ENCODE data around the gene ZSCAN2. TPM values are rescaled to one million over a fixed set of nuclear protein-coding genes. Genes with fewer than 3 reads are reported as not detected.

The ZSCAN2 gene
- total RNA-seq, 4 donors from 2014 or later: 0.59 to 30.0 (median 5.3) TPM

GRCh38 chr15:84595660-84596059, 5.1 kb upstream of the ZSCAN2 start:
- DNase-seq: peak in 1 of 2 donors; percentile 3
- Histone ChIP-seq H3K27me3 (no peaks in the 10 kb centered on the region), H3K27ac (no peak overlapping the region), H3K4me3 (no peak overlapping the region), H3K4me1 (no peaks in the 10 kb centered on the region), H3K9me3 (no peaks in the 10 kb centered on the region), H3K36me3 (no peaks in the 10 kb centered on the region)
- intact Hi-C loops (cut with DNase I; ENCODE audit: low total_unique reads): loop anchor here (5.0 kb wide), 1 partner anchor 332 kb away; no protein-coding TSS in a partner anchor
- TF ChIP-seq POLR2A (IDR thresholded peaks at IDR 0.05): no peak
- no peak for TF ChIP-seq CTCF (IDR thresholded peaks at IDR 0.05)

GRCh38 chr15:84597296-84597695, 3.5 kb upstream of the ZSCAN2 start:
- Histone ChIP-seq H3K4me3 (no peak overlapping the region), H3K27me3 (no peaks in the 10 kb centered on the region), H3K4me1 (no peaks in the 10 kb centered on the region), H3K9me3 (no peaks in the 10 kb centered on the region), H3K27ac (no peak overlapping the region), H3K36me3 (no peaks in the 10 kb centered on the region)
- no peak for DNase-seq
- intact Hi-C loops (cut with DNase I; ENCODE audit: low total_unique reads): loop anchor here (5.0 kb wide), 1 partner anchor 330 kb away; no protein-coding TSS in a partner anchor
- TF ChIP-seq POLR2A (IDR thresholded peaks at IDR 0.05): no peak
- no peak for TF ChIP-seq CTCF (IDR thresholded peaks at IDR 0.05)

- Histone ChIP-seq H3K4me1 (no peaks in the 10 kb centered on the region), H3K27ac (no peak overlapping the region), H3K27me3 (no peaks in the 10 kb centered on the region), H3K36me3 (no peaks in the 10 kb centered on the region), H3K9me3 (no peaks in the 10 kb centered on the region), H3K4me3 (no peak overlapping the region)
- TF ChIP-seq POLR2A (IDR thresholded peaks at IDR 0.05): no peak
- TF ChIP-seq CTCF (IDR thresholded peaks at IDR 0.05): no peak
- intact Hi-C loops (cut with DNase I; ENCODE audit: low total_unique reads): loop anchor here (5.0 kb wide), 1 partner anchor 329 kb away; no protein-coding TSS in a partner anchor
- peak in 1 of 2 donors; percentile 8 for DNase-seq
These were observed 2.6 kb upstream of the ZSCAN2 start for GRCh38 chr15:84598250-84598649.

- DNase-seq: peak in 1 of 2 donors; percentile 17
- Histone ChIP-seq H3K9me3 (no peaks in the 10 kb centered on the region), H3K27me3 (no peaks in the 10 kb centered on the region), H3K4me3 (no peak overlapping the region), H3K27ac (no peak overlapping the region), H3K4me1 (no peaks in the 10 kb centered on the region), H3K36me3 (no peaks in the 10 kb centered on the region)
- intact Hi-C loops (cut with DNase I; ENCODE audit: low total_unique reads): loop anchor here (5.0 kb wide), 1 partner anchor 328 kb away; no protein-coding TSS in a partner anchor
- peak; percentile 45 to 67 (median 55) for TF ChIP-seq CTCF (IDR thresholded peaks at IDR 0.05)
- no peak for TF ChIP-seq POLR2A (IDR thresholded peaks at IDR 0.05)
These were observed 1.8 kb upstream of the ZSCAN2 start for GRCh38 chr15:84598993-84599392.

GRCh38 chr15:84599906-84600305, 903 bp upstream of the ZSCAN2 start:
- no peaks in the 10 kb centered on the region for H3K9me3 ChIP-seq
- H3K36me3 ChIP-seq: no peaks in the 10 kb centered on the region
- no peak overlapping the region for H3K27ac ChIP-seq
- TF ChIP-seq POLR2A (IDR thresholded peaks at IDR 0.05) (no peak), CTCF (IDR thresholded peaks at IDR 0.05) (no peak)
- DNase-seq: peak in 1 of 2 donors; percentile 21
- no peaks in the 10 kb centered on the region for H3K27me3 ChIP-seq
- intact Hi-C loops (cut with DNase I; ENCODE audit: low total_unique reads): loop anchor here (5.0 to 10.0 kb wide), 2 partner anchors 55 to 327 kb away; partner anchors contain the start of genes NMB and WDR73
- H3K4me3 ChIP-seq: peak overlapping the region; percentile 75 to 94
- no peaks in the 10 kb centered on the region for H3K4me1 ChIP-seq

Measured in uterus (tissue), 4 donors.